T-cell (primary cell): ENCODE measurements around the gene CACNB4. TPM values are rescaled to one million over a fixed set of nuclear protein-coding genes. Genes with fewer than 3 reads are reported as not detected.
"Not testable (repeated sequence)": the region's sequence is repeated elsewhere in the genome, so short reads cannot be mapped to it uniquely, and the experiment has no call there.

Experiments
- ATAC-seq, 4 experiments: fragments of 200-7000 bp in 3 of 4; fragments of 150-1000 bp in 1 of 4; cut with Tn5 transposase; replicated peaks in 1 of 4; 1 replicate in 3 of 4; 2 replicates in 1 of 4; pipeline ENCODE4 v1.10.0; 2021; ENCODE audit warnings: moderate library complexity in 3 of 4, mild to moderate bottlenecking in 2 of 4, moderate number of reproducible peaks in 1 of 4
- CTCF ChIA-PET, 2 donors: fragments of 300-600 bp; sonication (Branson Sonifier 250); formaldehyde crosslinking; loops; one replicate each; lab custom pipeline; 2022; ENCODE audit warnings: antibody characterized with exemption in 2 of 2; lab: Charles Lee
- POLR2A ChIA-PET, 2 donors: fragments of 300-600 bp; sonication (Branson Sonifier 250); formaldehyde crosslinking; loops; one replicate each; lab custom pipeline; 2022; ENCODE audit warnings: antibody characterized with exemption in 2 of 2; lab: Charles Lee
- DNase-seq, 35 experiments: peaks; one replicate each; pipeline versions ENCODE4 v3.0.0 to v3.0.0-alpha.2; 2013 to 2023
- H3K27ac ChIP-seq: one replicate; pipeline ENCODE4 v1.5.1; 2013; ENCODE audit warnings: low read length
- H3K27me3 ChIP-seq, 2 experiments: replicated peaks in 1 of 2; 1 replicate in 1 of 2; 2 replicates in 1 of 2; pipeline versions ENCODE4 v1.6.1 to v1.7.0; 2013; ENCODE audit warnings: low read length in 1 of 2, mixed read lengths in 1 of 2; ENCODE audit not compliant: control insufficient read depth in 2 of 2, insufficient read depth in 2 of 2; ENCODE audit errors: extremely low read depth in 1 of 2
- H3K36me3 ChIP-seq, 2 donors: 1 replicate in 1 of 2; 2 replicates in 1 of 2; pipeline versions ENCODE4 v1.6.1 to v1.7.0; 2013; ENCODE audit warnings: low read length in 1 of 2; ENCODE audit not compliant: control insufficient read depth in 2 of 2, insufficient read depth in 1 of 2; ENCODE audit errors: extremely low read depth in 1 of 2
- H3K4me1 ChIP-seq, 2 experiments: 1 replicate in 1 of 2; 2 replicates in 1 of 2; pipeline versions ENCODE4 v1.6.1 to v1.7.0; 2013; ENCODE audit warnings: low read length in 2 of 2, mixed read lengths in 1 of 2; ENCODE audit not compliant: insufficient read depth in 2 of 2, control insufficient read depth in 1 of 2; ENCODE audit errors: extremely low read depth in 1 of 2
- H3K4me3 ChIP-seq, 2 donors: 1 replicate in 1 of 2; 2 replicates in 1 of 2; pipeline versions ENCODE4 v1.5.1 to v1.7.0; 2013; ENCODE audit warnings: mild to moderate bottlenecking in 2 of 2, low read length in 1 of 2, moderate library complexity in 1 of 2; ENCODE audit not compliant: control insufficient read depth in 1 of 2; ENCODE audit errors: extremely low read depth in 1 of 2
- H3K9me3 ChIP-seq: 2 replicates; pipeline ENCODE4 v1.7.0; 2013
- H3K27ac Mint-ChIP-seq, 2 donors: one replicate each; pipeline ENCODE4 v1.8.0; 2020 to 2021; ENCODE audit warnings: mild to moderate bottlenecking in 2 of 2, mixed read lengths in 2 of 2
- H3K27me3 Mint-ChIP-seq, 2 donors: one replicate each; pipeline ENCODE4 v1.8.0; 2021 to 2022; ENCODE audit warnings: mixed read lengths in 2 of 2
- H3K36me3 Mint-ChIP-seq: one replicate; pipeline ENCODE4 v1.8.0; 2021; ENCODE audit warnings: mixed read lengths
- H3K4me1 Mint-ChIP-seq, 3 donors: one replicate each; pipeline ENCODE4 v1.8.0; 2020 to 2022; ENCODE audit warnings: mixed read lengths in 3 of 3, mild to moderate bottlenecking in 1 of 3
- H3K4me3 Mint-ChIP-seq, 3 donors: one replicate each; pipeline ENCODE4 v1.8.0; 2020 to 2022; ENCODE audit warnings: mild to moderate bottlenecking in 3 of 3, mixed read lengths in 3 of 3, moderate library complexity in 3 of 3
- H3K9me3 Mint-ChIP-seq, 3 donors: one replicate each; pipeline ENCODE4 v1.8.0; 2020 to 2022; ENCODE audit warnings: mixed read lengths in 3 of 3
- WGBS: methylation state at CpG from one replicate; pipeline ENCODE4 v1.1.5; 2013; ENCODE audit warnings: missing lambda C conversion rate; ENCODE audit not compliant: insufficient coverage; 5-methylcytosine and 5-hydroxymethylcytosine counted together
- total RNA-seq, 35 experiments: library from RNA in 6 of 35; stranded (reverse) in 6 of 35; fragments of 120-200 nt in 1 of 35; gene quantifications; one replicate each; pipeline versions ENCODE4 v1.2.1 to v1.2.4 and lab custom pipeline; 2013 to 2026

The CACNB4 gene
- total RNA-seq, 5 donors from 2014 or later (not counting 1 experiment from before 2014, with no cell fraction given) = 0.16 to 1.2 (median 0.47) TPM

DNA sequence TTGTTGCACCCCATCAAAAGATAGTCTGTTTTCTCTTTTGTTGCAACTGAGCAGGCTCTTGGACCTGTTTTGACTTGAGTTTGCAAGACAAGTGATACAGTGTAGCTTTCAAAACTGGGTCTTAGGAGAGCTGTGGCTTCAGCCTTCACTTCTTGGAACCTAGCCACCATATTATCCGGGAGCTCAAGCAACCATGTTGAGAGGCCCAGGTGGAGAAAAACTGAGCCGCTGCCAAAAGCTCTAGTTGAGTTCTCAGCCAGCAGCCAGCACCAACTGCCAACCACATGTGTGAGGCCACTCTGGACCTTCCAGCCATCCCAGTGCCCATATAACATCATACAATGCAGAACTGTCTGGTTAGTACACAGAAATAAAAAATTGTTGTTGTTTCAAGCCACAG, 5.4 kb downstream of the CACNB4 start:
- H3K4me3 ChIP-seq = no peak overlapping the region
- no peaks in the 10 kb centered on the region for H3K9me3 Mint-ChIP-seq
- DNase-seq (no peak), ATAC-seq (no peak)
- CTCF ChIA-PET = no interaction called here
- H3K4me1 Mint-ChIP-seq = peaks cover 9% of the 10 kb centered on the region in 3 donors
- H3K27ac Mint-ChIP-seq = no peak overlapping the region
- peaks cover 0 to 7% of the 10 kb centered on the region in 2 experiments for H3K4me1 ChIP-seq
- POLR2A ChIA-PET = no interaction called here
- WGBS = 71% methylated on average over 2 of the region's 2 CpGs
- H3K9me3 ChIP-seq = no peaks in the 10 kb centered on the region
- H3K27ac ChIP-seq = no peak overlapping the region
- H3K27me3 ChIP-seq = peaks cover 0 to 22% of the 10 kb centered on the region in 2 experiments
- H3K27me3 Mint-ChIP-seq = peaks cover 12 to 29% of the 10 kb centered on the region in 2 donors
- H3K36me3 ChIP-seq = no peaks in the 10 kb centered on the region
- H3K36me3 Mint-ChIP-seq = no peaks in the 10 kb centered on the region
- H3K4me3 Mint-ChIP-seq = no peak overlapping the region

DNA sequence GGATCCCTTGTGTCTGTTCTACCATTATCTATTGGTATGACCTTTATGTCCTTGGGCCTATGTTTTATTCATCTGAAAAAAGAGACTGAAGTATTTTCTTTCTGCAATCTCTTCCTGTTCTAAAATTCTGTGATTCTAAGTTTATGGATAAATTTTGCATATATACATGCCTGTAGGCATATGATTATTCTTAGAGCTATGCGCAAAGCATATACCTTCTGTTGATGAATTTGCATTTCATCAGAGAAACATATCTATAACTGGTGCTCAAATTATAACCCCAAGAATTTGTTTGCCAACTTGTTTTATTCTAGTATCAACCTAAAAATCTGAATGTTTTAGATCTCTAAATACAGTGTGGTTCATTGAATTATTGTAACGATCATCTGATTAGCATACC, 6.7 kb downstream of the CACNB4 start:
- no CpG with 5 or more reads among the region's 2 CpGs for WGBS
- Mint-ChIP-seq H3K4me1 (peaks cover 0 to under 1% (median under 1%) of the 10 kb centered on the region in 3 donors), H3K27me3 (peaks cover 3 to 20% of the 10 kb centered on the region in 2 donors), H3K27ac (no peak overlapping the region), H3K4me3 (no peak overlapping the region), H3K36me3 (no peaks in the 10 kb centered on the region), H3K9me3 (no peaks in the 10 kb centered on the region)
- Histone ChIP-seq H3K27me3 (peaks cover 0 to 10% of the 10 kb centered on the region in 2 experiments), H3K27ac (no peak overlapping the region), H3K4me1 (no peaks in the 10 kb centered on the region), H3K4me3 (no peak overlapping the region), H3K9me3 (no peaks in the 10 kb centered on the region), H3K36me3 (no peaks in the 10 kb centered on the region)
- CTCF ChIA-PET = no interaction called here
- POLR2A ChIA-PET = no interaction called here
- DNase-seq (no peak), ATAC-seq (no peak)

DNA sequence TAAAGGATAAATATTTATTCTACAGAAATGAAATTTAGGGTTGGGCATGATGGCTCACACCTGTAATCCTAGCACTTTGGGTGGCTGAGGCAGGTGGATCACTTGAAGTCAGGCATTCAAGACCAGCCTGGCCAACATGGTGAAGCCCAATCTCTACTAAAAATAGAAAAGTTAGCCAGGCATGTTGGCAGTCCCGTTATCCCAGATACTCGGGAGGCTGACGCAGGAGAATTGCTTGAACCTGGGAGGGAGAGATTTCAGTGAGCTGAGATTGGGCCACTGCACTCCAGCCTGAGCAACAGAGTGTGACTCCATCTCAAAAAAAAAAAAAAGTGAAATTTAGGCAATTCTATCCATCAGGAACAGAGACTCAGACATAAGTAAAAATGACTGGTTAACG, 8.1 kb downstream of the CACNB4 start:
- POLR2A ChIA-PET = interaction anchor here in 1 of 2 donors (0.6 kb wide), 1 partner anchor 16 kb away, joined by 3 read pairs; no protein-coding TSS in a partner anchor
- H3K4me3 Mint-ChIP-seq, ATAC-seq, CTCF ChIA-PET, H3K36me3 ChIP-seq, H3K36me3 Mint-ChIP-seq, DNase-seq, H3K9me3 ChIP-seq, H3K27ac ChIP-seq, H3K27me3 ChIP-seq, H3K9me3 Mint-ChIP-seq, H3K4me1 ChIP-seq, H3K4me1 Mint-ChIP-seq, H3K4me3 ChIP-seq, H3K27ac Mint-ChIP-seq: not testable (repeated sequence)
- peaks cover 2 to 15% of the 10 kb centered on the region in 2 donors for H3K27me3 Mint-ChIP-seq
- WGBS = 60% methylated on average over 1 of the region's 4 CpGs

DNA sequence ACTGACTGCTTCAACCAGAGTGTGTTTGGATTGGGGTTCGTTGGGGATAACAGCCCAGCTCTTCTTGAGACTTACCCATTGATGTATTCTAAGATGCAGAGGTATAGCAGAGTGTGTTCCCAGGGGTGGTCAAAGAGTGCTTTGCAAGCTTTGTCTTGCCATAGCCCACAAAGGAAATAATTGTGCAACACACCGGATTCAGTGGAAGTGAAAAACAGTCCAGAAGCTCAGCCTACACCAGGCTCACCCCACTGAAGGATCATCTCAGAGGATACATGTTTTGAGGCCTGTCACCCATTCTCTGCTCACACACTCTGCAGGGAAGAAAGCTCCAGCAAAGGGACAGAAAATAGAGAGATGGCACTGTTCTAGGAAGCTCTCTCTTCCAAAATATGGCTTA, 9.6 kb downstream of the CACNB4 start:
- POLR2A ChIA-PET = no interaction called here
- H3K27me3 ChIP-seq = peaks cover 0 to 7% of the 10 kb centered on the region in 2 experiments

DNA sequence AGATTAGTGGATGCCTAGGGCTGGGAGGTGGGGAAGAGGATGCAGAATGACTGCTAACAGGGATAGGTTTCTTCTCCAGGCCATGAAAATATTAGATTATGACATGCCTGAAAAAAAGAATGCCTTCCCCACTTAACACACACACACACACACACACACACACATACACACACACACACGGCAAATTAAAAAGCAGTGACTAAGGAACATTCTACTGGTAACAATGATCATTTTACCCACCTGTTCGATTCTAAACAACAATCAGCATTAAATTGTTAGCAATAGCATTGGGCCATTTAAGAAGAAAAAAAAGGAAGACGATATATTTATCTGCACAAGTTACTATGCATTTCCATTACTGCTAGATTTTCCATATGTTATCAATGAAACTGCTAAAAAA, 10.8 kb downstream of the CACNB4 start:
- Histone ChIP-seq H3K27ac (no peak overlapping the region), H3K9me3 (no peaks in the 10 kb centered on the region), H3K27me3 (peaks cover 0 to 5% of the 10 kb centered on the region in 2 experiments), H3K4me1 (no peaks in the 10 kb centered on the region), H3K4me3 (no peak overlapping the region), H3K36me3 (no peaks in the 10 kb centered on the region)
- peaks cover 0 to 3% of the 10 kb centered on the region in 2 donors for H3K27me3 Mint-ChIP-seq
- H3K4me3 Mint-ChIP-seq = no peak overlapping the region
- ChIA-PET CTCF (no interaction called here), POLR2A (no interaction called here)
- ATAC-seq (no peak), DNase-seq (no peak)
- H3K27ac Mint-ChIP-seq = no peak overlapping the region
- WGBS = no CpG with 5 or more reads among the region's 3 CpGs
- H3K36me3 Mint-ChIP-seq = no peaks in the 10 kb centered on the region
- H3K9me3 Mint-ChIP-seq = no peaks in the 10 kb centered on the region
- H3K4me1 Mint-ChIP-seq = no peaks in the 10 kb centered on the region

More for the DNA sequence above, 9.6 kb downstream of the CACNB4 start:
- no peaks in the 10 kb centered on the region for H3K9me3 Mint-ChIP-seq
- WGBS = 0% methylated on average over 1 of the region's 2 CpGs
- Histone ChIP-seq H3K36me3 (no peaks in the 10 kb centered on the region), H3K4me1 (no peaks in the 10 kb centered on the region), H3K9me3 (no peaks in the 10 kb centered on the region), H3K27ac (no peak overlapping the region), H3K4me3 (no peak overlapping the region)
- no peaks in the 10 kb centered on the region for H3K4me1 Mint-ChIP-seq
- H3K27ac Mint-ChIP-seq = no peak overlapping the region
- CTCF ChIA-PET = interaction anchor here in 1 of 2 donors (0.6 kb wide), 1 partner anchor 63 kb away, joined by 3 read pairs; no protein-coding TSS in a partner anchor
- no peak overlapping the region for H3K4me3 Mint-ChIP-seq
- peaks cover 2 to 7% of the 10 kb centered on the region in 2 donors for H3K27me3 Mint-ChIP-seq
- DNase-seq = no peak
- no peak for ATAC-seq
- H3K36me3 Mint-ChIP-seq = no peaks in the 10 kb centered on the region

DNA sequence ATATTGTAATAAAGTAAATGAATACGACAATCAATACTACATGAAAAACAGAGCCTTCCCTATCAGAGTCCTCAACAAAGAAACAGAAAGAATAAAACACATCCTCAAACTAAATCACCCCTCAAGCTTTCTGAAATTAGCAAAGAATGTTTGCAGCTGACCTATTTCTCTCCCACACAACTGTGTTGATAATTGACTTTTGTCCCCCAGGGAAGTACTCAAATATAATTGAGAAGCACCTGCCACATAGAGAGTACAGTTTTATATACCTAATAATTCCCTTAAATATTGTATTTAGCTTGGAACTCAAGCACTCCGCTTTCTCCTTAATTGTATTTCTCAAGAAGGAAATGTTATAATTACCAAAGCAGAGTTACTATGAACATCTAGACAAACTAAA, 12.6 kb downstream of the CACNB4 start:
- Mint-ChIP-seq H3K4me1 (no peaks in the 10 kb centered on the region), H3K9me3 (no peaks in the 10 kb centered on the region), H3K27me3 (peaks cover 0 to 3% of the 10 kb centered on the region in 2 donors), H3K4me3 (no peak overlapping the region), H3K36me3 (no peaks in the 10 kb centered on the region), H3K27ac (no peak overlapping the region)
- no CpG with 5 or more reads among the region's 2 CpGs for WGBS
- H3K27ac ChIP-seq = no peak overlapping the region
- no peaks in the 10 kb centered on the region for H3K36me3 ChIP-seq
- no peaks in the 10 kb centered on the region for H3K4me1 ChIP-seq
- no peak overlapping the region for H3K4me3 ChIP-seq
- DNase-seq (no peak), ATAC-seq (no peak)
- ChIA-PET CTCF (interaction anchor here (0.6 to 0.7 kb wide), 2 partner anchors 18 to 334 kb away, joined by 3 to 5 read pairs; no protein-coding TSS in a partner anchor), POLR2A (no interaction called here)
- H3K27me3 ChIP-seq = peaks cover 0 to 2% of the 10 kb centered on the region in 2 experiments
- H3K9me3 ChIP-seq = no peaks in the 10 kb centered on the region

DNA sequence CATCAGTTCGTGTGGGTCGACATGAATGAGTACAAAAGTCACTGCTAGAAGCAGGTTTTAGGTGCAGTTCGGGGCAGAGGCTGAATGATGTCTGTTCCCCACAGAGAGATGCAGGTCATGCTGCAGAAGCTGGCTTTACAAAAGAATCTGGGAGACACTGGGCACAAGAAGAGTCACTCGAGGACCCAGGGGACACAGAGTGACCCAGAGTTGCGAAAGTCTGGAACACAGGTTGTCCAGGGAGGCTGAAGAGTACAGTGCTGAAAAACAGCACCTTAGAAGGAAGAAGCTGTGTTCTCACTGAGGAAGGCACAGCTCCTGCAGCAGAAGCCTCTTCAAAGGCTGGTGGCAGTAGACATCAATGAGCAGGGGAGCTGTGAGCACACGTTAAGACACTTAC, 14.8 kb downstream of the CACNB4 start:
- H3K36me3 ChIP-seq = no peaks in the 10 kb centered on the region
- H3K4me3 Mint-ChIP-seq = no peak overlapping the region
- no peaks in the 10 kb centered on the region for H3K4me1 ChIP-seq
- H3K4me3 ChIP-seq = no peak overlapping the region
- ATAC-seq = no peak
- no peaks in the 10 kb centered on the region for H3K4me1 Mint-ChIP-seq
- POLR2A ChIA-PET = no interaction called here
- no peak overlapping the region for H3K27ac ChIP-seq
- H3K9me3 Mint-ChIP-seq = no peaks in the 10 kb centered on the region
- 67% methylated on average over 6 of the region's 6 CpGs for WGBS
- no peaks in the 10 kb centered on the region for H3K36me3 Mint-ChIP-seq
- no peak overlapping the region for H3K27ac Mint-ChIP-seq
- H3K27me3 ChIP-seq = peaks cover 0 to 2% of the 10 kb centered on the region in 2 experiments
- no peaks in the 10 kb centered on the region for H3K27me3 Mint-ChIP-seq
- DNase-seq = no peak
- no peaks in the 10 kb centered on the region for H3K9me3 ChIP-seq
- CTCF ChIA-PET = no interaction called here
